Measurements from ENCODE around the gene NAV2. TPM values are rescaled to one million over a fixed set of nuclear protein-coding genes. Genes with fewer than 3 reads are reported as not detected.
A peak's percentile ranks its signal among the peaks of the same experiment; 100 is the strongest.

The NAV2 gene
- polyA plus RNA-seq, 1 donor (not counting 4 experiments of a cell fraction or from before 2014, with no cell fraction given) = 4.0 TPM

DNA sequence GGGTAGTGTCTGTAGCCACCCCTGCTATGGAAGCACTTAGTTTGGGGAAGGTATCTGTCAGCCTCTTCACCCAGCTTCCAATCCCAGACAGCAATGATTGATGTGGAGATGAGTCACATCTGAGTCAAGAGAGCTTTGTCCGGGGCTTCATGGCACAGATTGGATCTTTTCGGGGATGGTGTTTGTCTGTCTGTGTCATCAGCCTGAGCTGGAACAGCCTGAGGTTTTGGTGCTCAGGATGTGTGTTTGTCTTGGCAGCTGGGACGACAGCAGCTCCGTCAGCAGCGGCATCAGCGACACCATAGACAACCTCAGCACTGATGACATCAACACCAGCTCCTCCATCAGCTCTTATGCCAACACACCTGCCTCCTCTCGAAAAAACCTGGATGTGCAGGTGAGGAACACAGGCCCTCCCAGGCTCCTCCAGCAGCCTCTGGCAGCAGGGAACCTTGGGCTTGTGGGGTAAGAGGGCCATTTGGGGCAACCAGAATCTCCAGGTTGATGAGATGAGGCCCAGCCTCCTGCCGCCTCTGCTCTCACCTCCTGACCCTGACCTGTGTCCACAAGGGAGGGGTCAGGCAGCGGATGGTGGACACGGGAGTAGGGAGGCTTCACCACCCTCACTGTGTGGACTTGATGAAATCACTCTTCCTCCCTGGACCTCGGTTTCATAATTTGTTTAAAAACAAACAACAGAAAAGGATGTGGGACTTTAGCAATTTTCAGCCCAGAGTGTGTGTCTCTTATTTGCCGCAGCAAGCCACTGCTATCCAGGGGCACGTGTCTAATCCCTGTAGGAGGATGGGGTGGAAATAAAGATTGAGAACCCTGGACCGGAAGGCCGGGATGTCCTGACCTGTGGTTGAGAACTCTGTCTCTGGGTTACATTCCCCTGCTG lies 323.3 kb downstream of the NAV2 start:
- DNase-seq (ENCODE audit: low read depth, low spot score) (peak; percentile 68), FAIRE-seq (peak; percentile 82)
- peaks cover 2 to 5% of the 10 kb centered on the region in 2 experiments for H3K36me3 ChIP-seq (ENCODE audit: control insufficient read depth in 2 of 2, extremely low read depth in 1 of 2, insufficient read depth in 2 of 2, low read length in 2 of 2)
- H3K4me2 ChIP-seq (ENCODE audit: control insufficient read depth, extremely low read depth, insufficient read depth, low read depth, low read length) = peak overlapping the region; percentile 36
- TF ChIP-seq EZH2 (IDR thresholded peaks at IDR 0.05; ENCODE audit: low read length) = no peak
- TF ChIP-seq, protein P1, sequence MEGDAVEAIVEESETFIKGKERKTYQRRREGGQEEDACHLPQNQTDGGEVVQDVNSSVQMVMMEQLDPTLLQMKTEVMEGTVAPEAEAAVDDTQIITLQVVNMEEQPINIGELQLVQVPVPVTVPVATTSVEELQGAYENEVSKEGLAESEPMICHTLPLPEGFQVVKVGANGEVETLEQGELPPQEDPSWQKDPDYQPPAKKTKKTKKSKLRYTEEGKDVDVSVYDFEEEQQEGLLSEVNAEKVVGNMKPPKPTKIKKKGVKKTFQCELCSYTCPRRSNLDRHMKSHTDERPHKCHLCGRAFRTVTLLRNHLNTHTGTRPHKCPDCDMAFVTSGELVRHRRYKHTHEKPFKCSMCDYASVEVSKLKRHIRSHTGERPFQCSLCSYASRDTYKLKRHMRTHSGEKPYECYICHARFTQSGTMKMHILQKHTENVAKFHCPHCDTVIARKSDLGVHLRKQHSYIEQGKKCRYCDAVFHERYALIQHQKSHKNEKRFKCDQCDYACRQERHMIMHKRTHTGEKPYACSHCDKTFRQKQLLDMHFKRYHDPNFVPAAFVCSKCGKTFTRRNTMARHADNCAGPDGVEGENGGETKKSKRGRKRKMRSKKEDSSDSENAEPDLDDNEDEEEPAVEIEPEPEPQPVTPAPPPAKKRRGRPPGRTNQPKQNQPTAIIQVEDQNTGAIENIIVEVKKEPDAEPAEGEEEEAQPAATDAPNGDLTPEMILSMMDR (optimal IDR thresholded peaks at IDR 0.05 in 1 of 3, IDR thresholded peaks at IDR 0.05 in 1 of 3, conservative IDR thresholded peaks at IDR 0.05 in 1 of 3; ENCODE audit: extremely low read depth in 1 of 3, insufficient read depth in 2 of 3, low read length in 3 of 3) = peak in 1 of 3 experiments; percentile 18
- H2AFZ ChIP-seq (ENCODE audit: control insufficient read depth, low read length) = no peak overlapping the region
- no peaks in the 10 kb centered on the region for H3K79me2 ChIP-seq (ENCODE audit: control insufficient read depth, insufficient read depth, low read length)
- dilution Hi-C loops (cut with MboI; ENCODE audit: extremely low pct_ligation_motif_present, low sequenced_read_pairs) = no loop called here
- no peaks in the 10 kb centered on the region for H3K27me3 ChIP-seq (ENCODE audit: control insufficient read depth, extremely low read depth, insufficient read depth, low read length)
- peaks cover 3% of the 10 kb centered on the region for H3K9me1 ChIP-seq (ENCODE audit: control insufficient read depth, extremely low read depth, insufficient read depth, low read length)
- peaks cover 36% of the 10 kb centered on the region for H3K4me1 ChIP-seq (ENCODE audit: control insufficient read depth, extremely low read depth, insufficient read depth, low read length)
- H3K27ac ChIP-seq (ENCODE audit: control insufficient read depth, insufficient read depth, low read length) = peak overlapping the region; percentile 66
- H4K20me1 ChIP-seq (ENCODE audit: control insufficient read depth, extremely low read depth, insufficient read depth, low read length) = no peaks in the 10 kb centered on the region
- H3K9ac ChIP-seq (ENCODE audit: control insufficient read depth, extremely low read depth, insufficient read depth, low read length) = peak overlapping the region; percentile 22
- no peak overlapping the region for H3K4me3 ChIP-seq (ENCODE audit: control insufficient read depth in 2 of 3, extremely low read depth in 1 of 3, insufficient read depth in 2 of 3, low read depth in 1 of 3, low read length in 3 of 3)
- H3K9me3 ChIP-seq (ENCODE audit: control insufficient read depth, low read depth, low read length) = no peaks in the 10 kb centered on the region

DNA sequence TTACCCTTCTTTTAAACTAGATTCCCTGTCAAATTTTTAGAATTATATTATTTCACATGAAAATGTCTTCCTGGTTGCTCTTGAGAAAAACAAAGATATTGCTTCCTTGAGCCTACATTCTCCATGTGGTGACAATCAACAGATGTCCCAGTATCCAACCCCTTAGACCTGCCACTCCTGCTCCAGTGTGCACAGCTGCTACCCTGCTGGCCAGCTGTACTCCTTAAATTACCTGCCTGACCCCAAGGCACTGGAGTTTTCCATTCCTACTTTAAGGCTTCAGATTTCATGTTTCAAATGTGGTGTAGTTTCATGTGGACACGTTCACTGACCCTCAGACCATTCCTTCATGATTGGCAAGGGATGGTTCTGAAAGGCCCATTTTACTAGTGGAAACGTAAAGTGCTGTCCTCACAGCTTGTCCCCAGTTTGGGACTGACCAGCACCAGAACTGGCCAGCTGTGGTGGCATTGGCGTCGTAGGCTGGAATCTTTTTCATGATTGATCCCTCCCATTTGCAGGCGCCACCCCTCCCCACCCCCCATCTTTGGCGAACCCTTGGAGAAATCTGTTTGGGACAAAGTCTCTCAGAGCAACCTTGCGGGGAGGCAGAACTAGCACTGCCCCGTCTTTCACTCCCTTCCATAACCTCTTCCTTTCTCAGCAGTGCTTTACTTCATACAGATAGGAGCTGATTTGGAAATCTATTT lies 324.1 kb downstream of the NAV2 start:
- no peaks in the 10 kb centered on the region for H3K9me3 ChIP-seq (ENCODE audit: control insufficient read depth, low read depth, low read length)
- peaks cover 3% of the 10 kb centered on the region for H3K9me1 ChIP-seq (ENCODE audit: control insufficient read depth, extremely low read depth, insufficient read depth, low read length)
- H3K4me1 ChIP-seq (ENCODE audit: control insufficient read depth, extremely low read depth, insufficient read depth, low read length) = peaks cover 32% of the 10 kb centered on the region
- no peaks in the 10 kb centered on the region for H4K20me1 ChIP-seq (ENCODE audit: control insufficient read depth, extremely low read depth, insufficient read depth, low read length)
- FAIRE-seq (no peak), DNase-seq (ENCODE audit: low read depth, low spot score) (no peak)
- no peaks in the 10 kb centered on the region for H3K27me3 ChIP-seq (ENCODE audit: control insufficient read depth, extremely low read depth, insufficient read depth, low read length)
- H3K27ac ChIP-seq (ENCODE audit: control insufficient read depth, insufficient read depth, low read length) = no peak overlapping the region
- peaks cover 2 to 5% of the 10 kb centered on the region in 2 experiments for H3K36me3 ChIP-seq (ENCODE audit: control insufficient read depth in 2 of 2, extremely low read depth in 1 of 2, insufficient read depth in 2 of 2, low read length in 2 of 2)
- no peak overlapping the region for H3K9ac ChIP-seq (ENCODE audit: control insufficient read depth, extremely low read depth, insufficient read depth, low read length)
- no peak overlapping the region for H3K4me2 ChIP-seq (ENCODE audit: control insufficient read depth, extremely low read depth, insufficient read depth, low read depth, low read length)
- no peaks in the 10 kb centered on the region for H3K79me2 ChIP-seq (ENCODE audit: control insufficient read depth, insufficient read depth, low read length)
- H3K4me3 ChIP-seq (ENCODE audit: control insufficient read depth in 2 of 3, extremely low read depth in 1 of 3, insufficient read depth in 2 of 3, low read depth in 1 of 3, low read length in 3 of 3) = no peak overlapping the region
- dilution Hi-C loops (cut with MboI; ENCODE audit: extremely low pct_ligation_motif_present, low sequenced_read_pairs) = no loop called here
- TF ChIP-seq, protein P1 (optimal IDR thresholded peaks at IDR 0.05 in 1 of 3, IDR thresholded peaks at IDR 0.05 in 1 of 3, conservative IDR thresholded peaks at IDR 0.05 in 1 of 3; ENCODE audit: extremely low read depth in 1 of 3, insufficient read depth in 2 of 3, low read length in 3 of 3) = no peak
- H2AFZ ChIP-seq (ENCODE audit: control insufficient read depth, low read length) = no peak overlapping the region
